Osteoblast (primary cell): ENCODE data around the gene GAB2. TPM values are rescaled to one million over a fixed set of nuclear protein-coding genes. Genes with fewer than 3 reads are reported as not detected.

Source experiments
- DNase-seq: peaks from one replicate; pipeline ENCODE4 v3.0.0; 2011; ENCODE audit warnings: low spot score, mixed read lengths; ENCODE audit not compliant: insufficient read length; ENCODE audit errors: missing footprints
- H2AFZ ChIP-seq: 2 replicates; pipeline ENCODE4 v1.6.0; 2011; ENCODE audit warnings: mild to moderate bottlenecking, low read length
- H3K27ac ChIP-seq: 2 replicates; pipeline ENCODE4 v1.5.1; 2011; ENCODE audit warnings: mild to moderate bottlenecking, low read depth, low read length, moderate library complexity
- H3K27me3 ChIP-seq: 2 replicates; pipeline ENCODE4 v1.6.0; 2012; ENCODE audit warnings: mild to moderate bottlenecking, control low read depth, inconsistent platforms, low read length, moderate library complexity; ENCODE audit not compliant: insufficient read depth
- H3K36me3 ChIP-seq: 2 replicates; pipeline ENCODE4 v1.5.1; 2011; ENCODE audit warnings: mild to moderate bottlenecking, low read length, control low read depth, moderate library complexity; ENCODE audit not compliant: insufficient read depth
- H3K4me1 ChIP-seq: 2 replicates; pipeline ENCODE4 v1.5.1; 2011; ENCODE audit warnings: mild to moderate bottlenecking, low read length, control low read depth, moderate library complexity; ENCODE audit not compliant: insufficient read depth
- H3K4me2 ChIP-seq: 2 replicates; pipeline ENCODE4 v1.6.0; 2011; ENCODE audit warnings: mild to moderate bottlenecking, low read length; ENCODE audit not compliant: insufficient read depth
- H3K4me3 ChIP-seq: fragments of 200-600 bp; sonication (generic); 3 replicates; pipeline ENCODE4 v1.5.1; 2012; ENCODE audit warnings: mild to moderate bottlenecking, low read length, inconsistent platforms; ENCODE audit not compliant: insufficient read depth
- H3K79me2 ChIP-seq: 2 replicates; pipeline ENCODE4 v1.6.0; 2012; ENCODE audit warnings: mild to moderate bottlenecking, low read length, control low read depth, inconsistent platforms; ENCODE audit not compliant: insufficient read depth
- H3K9me3 ChIP-seq: 2 replicates; pipeline ENCODE4 v1.5.1; 2011; ENCODE audit warnings: low read depth, low read length, control low read depth
- H4K20me1 ChIP-seq: 2 replicates; pipeline ENCODE4 v1.6.0; 2012; ENCODE audit warnings: mild to moderate bottlenecking, low read length, control low read depth; ENCODE audit not compliant: insufficient read depth
- CTCF ChIP-seq: IDR thresholded peaks from 2 replicates; pipeline ENCODE4 v1.5.1; 2011; ENCODE audit warnings: mild to moderate bottlenecking, low read depth, low read length, moderate library complexity; ENCODE audit errors: extremely low read depth
- total RNA-seq: library from RNA; depleted of rRNA; stranded (reverse); fragments of >200 nt; gene quantifications from 2 replicates; pipeline ENCODE4 v1.2.3, GENCODE V29; 2012

Gene GAB2
- total RNA-seq, 1 donor = 18.5 TPM

- Histone ChIP-seq H3K27me3 (no peaks in the 10 kb centered on the region), H2AFZ (no peak overlapping the region), H3K79me2 (no peaks in the 10 kb centered on the region), H4K20me1 (no peaks in the 10 kb centered on the region), H3K4me3 (no peak overlapping the region), H3K36me3 (no peaks in the 10 kb centered on the region), H3K27ac (no peak overlapping the region), H3K4me1 (no peaks in the 10 kb centered on the region), H3K9me3 (peaks cover 10% of the 10 kb centered on the region), H3K4me2 (no peak overlapping the region)
- no peak for DNase-seq
- TF ChIP-seq CTCF = no peak
Observed at GRCh38 chr11:78384231-78384630, 33.4 kb downstream of the GAB2 start.

- Histone ChIP-seq H3K4me1 (no peaks in the 10 kb centered on the region), H3K36me3 (no peaks in the 10 kb centered on the region), H3K9me3 (peaks cover 10% of the 10 kb centered on the region), H3K27ac (no peak overlapping the region), H2AFZ (no peak overlapping the region), H3K27me3 (no peaks in the 10 kb centered on the region), H3K4me2 (no peak overlapping the region), H3K79me2 (no peaks in the 10 kb centered on the region), H4K20me1 (peaks cover under 1% of the 10 kb centered on the region), H3K4me3 (no peak overlapping the region)
- no peak for TF ChIP-seq CTCF
- DNase-seq = no peak
Observed at GRCh38 chr11:78381865-78382264, 35.8 kb downstream of the GAB2 start.

GRCh38 chr11:78380615-78381051, 37.0 kb downstream of the GAB2 start:
- Histone ChIP-seq H3K79me2 (peaks cover 2% of the 10 kb centered on the region), H3K36me3 (no peaks in the 10 kb centered on the region), H4K20me1 (peaks cover 4% of the 10 kb centered on the region), H3K4me1 (no peaks in the 10 kb centered on the region), H3K4me2 (no peak overlapping the region), H3K27me3 (no peaks in the 10 kb centered on the region), H3K4me3 (no peak overlapping the region), H2AFZ (no peak overlapping the region), H3K27ac (no peak overlapping the region), H3K9me3 (peaks cover 10% of the 10 kb centered on the region)
- TF ChIP-seq CTCF = no peak
- DNase-seq = no peak

- H3K4me2 ChIP-seq = no peak overlapping the region
- H3K9me3 ChIP-seq = peaks cover 2% of the 10 kb centered on the region
- H4K20me1 ChIP-seq = peaks cover 4% of the 10 kb centered on the region
- H3K4me1 ChIP-seq = no peaks in the 10 kb centered on the region
- no peaks in the 10 kb centered on the region for H3K27me3 ChIP-seq
- H3K4me3 ChIP-seq = no peak overlapping the region
- no peak for DNase-seq
- no peak overlapping the region for H2AFZ ChIP-seq
- H3K79me2 ChIP-seq = peaks cover 2% of the 10 kb centered on the region
- TF ChIP-seq CTCF = no peak
- H3K27ac ChIP-seq = no peak overlapping the region
- no peaks in the 10 kb centered on the region for H3K36me3 ChIP-seq
Observed at GRCh38 chr11:78379039-78379670, 38.5 kb downstream of the GAB2 start.
